GM12878 (cell line): ENCODE data around the gene RNF150. TPM values are rescaled to one million over a fixed set of nuclear protein-coding genes. Genes with fewer than 3 reads are reported as not detected.

ENCODE experiments used
- ATAC-seq: fragments of 200-7000 bp; cut with Tn5 transposase; 3 replicates; pipeline ENCODE4 v1.9.1; 2020; ENCODE audit warnings: mild to moderate bottlenecking, moderate library complexity
- BruUV-seq: library from RNA; stranded (reverse); fragments of 400-500 nt; replicated peaks from 2 replicates; lab custom pipeline; 2021; lab: Mats Ljungman, UMichigan
- CTCF ChIA-PET: fragments of 300-600 bp; sonication (Branson Sonifier 250); formaldehyde crosslinking; extraction: SDS; loops from one replicate; lab custom pipeline; 2021; ENCODE audit warnings: inconsistent platforms; lab: Yijun Ruan, JAX
- POLR2A ChIA-PET: fragments of 350-600 bp; formaldehyde crosslinking; extraction: SDS; loops from one replicate; lab custom pipeline; 2021; ENCODE audit warnings: inconsistent platforms; lab: Charles Lee
- RAD21 ChIA-PET: fragments of 300-600 bp; sonication (Branson Sonifier 250); formaldehyde crosslinking; loops from one replicate; lab custom pipeline; 2023; ENCODE audit warnings: antibody characterized with exemption; ENCODE audit not compliant: unreplicated experiment; lab: Charles Lee
- SMC1A ChIA-PET: fragments of 300-600 bp; sonication (Branson Sonifier 250); formaldehyde crosslinking; loops from one replicate; lab custom pipeline; 2023; ENCODE audit not compliant: unreplicated experiment, uncharacterized antibody; lab: Charles Lee
- DNase-seq: peaks from one replicate; pipeline ENCODE4 v3.0.0-alpha.2; 2011; ENCODE audit warnings: low read depth, low spot score
- FAIRE-seq: peaks from 3 replicates; lab custom pipeline; 2011; peaks lifted over from hg19 to GRCh38; lab: Jason Lieb, UNC
- H2AFZ ChIP-seq: 2 replicates; pipeline ENCODE4 v1.6.0; 2011; ENCODE audit warnings: low read depth, low read length, control low read depth; ENCODE audit not compliant: control insufficient read depth
- H3K27ac ChIP-seq: 2 replicates; pipeline ENCODE4 v1.5.1; 2011; ENCODE audit warnings: control low read depth; ENCODE audit not compliant: control insufficient read depth, insufficient read depth
- H3K27me3 ChIP-seq, 2 experiments: replicated peaks in 1 of 2; 2 replicates each; pipeline versions ENCODE4 v1.6.0 to v1.6.1; 2011; ENCODE audit warnings: low read length in 1 of 2; ENCODE audit not compliant: control insufficient read depth in 2 of 2, insufficient read depth in 2 of 2
- H3K36me3 ChIP-seq, 2 experiments: 2 replicates each; pipeline ENCODE4 v1.5.1; 2011; ENCODE audit warnings: low read length in 1 of 2; ENCODE audit not compliant: control insufficient read depth in 2 of 2, insufficient read depth in 2 of 2
- H3K4me1 ChIP-seq: 2 replicates; pipeline ENCODE4 v1.6.1; 2011; ENCODE audit warnings: mild to moderate bottlenecking, low read length, moderate library complexity, mixed read lengths; ENCODE audit not compliant: control insufficient read depth, insufficient read depth
- H3K4me2 ChIP-seq: 2 replicates; pipeline ENCODE4 v1.6.0; 2011; ENCODE audit warnings: control low read depth; ENCODE audit not compliant: control insufficient read depth, insufficient read depth
- H3K4me3 ChIP-seq: fragments of 200-600 bp; sonication (generic); 2 replicates; pipeline ENCODE4 v1.5.1; 2016
- H3K79me2 ChIP-seq: 2 replicates; pipeline ENCODE4 v1.6.0; 2011; ENCODE audit warnings: low read length; ENCODE audit not compliant: control insufficient read depth, insufficient read depth
- H3K9ac ChIP-seq: 2 replicates; pipeline ENCODE4 v1.8.0; 2011; ENCODE audit warnings: low read length, control low read depth, mixed read lengths; ENCODE audit not compliant: control insufficient read depth, insufficient read depth
- H3K9me3 ChIP-seq: replicated peaks from 3 replicates; pipeline ENCODE4 v1.5.1; 2011; ENCODE audit warnings: mild to moderate bottlenecking, low read length; ENCODE audit not compliant: control insufficient read depth, insufficient read depth
- H4K20me1 ChIP-seq: 2 replicates; pipeline ENCODE4 v1.6.0; 2011; ENCODE audit not compliant: control insufficient read depth, insufficient read depth
- CUX1 ChIP-seq: IDR thresholded peaks from 2 replicates; pipeline ENCODE4 v1.6.1; 2012; ENCODE audit warnings: improper control_type of control experiment, low read depth, low read length; ENCODE audit not compliant: insufficient replicate concordance
- E2F4 ChIP-seq: IDR thresholded peaks from 2 replicates; pipeline ENCODE4 v1.6.1; 2012; ENCODE audit warnings: low read depth, low read length, improper control_type of control experiment
- EZH2 ChIP-seq: IDR thresholded peaks from 2 replicates; pipeline ENCODE4 v1.6.1; 2012; ENCODE audit warnings: low read depth, mild to moderate bottlenecking, control low read depth, inconsistent platforms, low read length, borderline replicate concordance; ENCODE audit not compliant: control insufficient read depth
- GATAD2B ChIP-seq: fragments of 450-650 bp; conservative IDR thresholded peaks from 2 replicates; pipeline ENCODE4 v1.6.1; 2017; ENCODE audit warnings: low read depth, mild to moderate bottlenecking, moderate library complexity
- NR2C1 ChIP-seq: fragments of 450-650 bp; IDR thresholded peaks from 2 replicates; pipeline ENCODE4 v1.6.1; 2017; ENCODE audit warnings: antibody characterized with exemption, mild to moderate bottlenecking, moderate library complexity
- POLR2A ChIP-seq: IDR thresholded peaks from 2 replicates; pipeline ENCODE4 v1.6.1; 2011; ENCODE audit warnings: low read depth, mild to moderate bottlenecking, low read length
- SPI1 ChIP-seq: IDR thresholded peaks from 2 replicates; pipeline ENCODE4 v1.6.1; 2011; ENCODE audit warnings: low read depth, mild to moderate bottlenecking, low read length, moderate library complexity, borderline replicate concordance; ENCODE audit not compliant: insufficient read depth
- ZNF622 ChIP-seq: fragments of 450-650 bp; IDR thresholded peaks from 2 replicates; pipeline ENCODE4 v1.6.1; 2017; ENCODE audit warnings: mild to moderate bottlenecking, inconsistent platforms
- WGBS: methylation state at CpG from one replicate; pipeline ENCODE4 v1.1.6; 2016; ENCODE audit warnings: low lambda C conversion rate; ENCODE audit not compliant: insufficient replicate concordance, insufficient coverage; ENCODE audit errors: missing lambda C conversion rate; 5-methylcytosine and 5-hydroxymethylcytosine counted together
- in situ Hi-C: fragments of 300-500 bp; cut with MboI; formaldehyde crosslinking; loops from 9 replicates; pipeline ENCODE4 v1.14.3; 2018; ENCODE audit warnings: mixed read lengths
- intact Hi-C: fragments of 100-400 bp; cut with micrococcal nuclease; formaldehyde crosslinking; loops from one replicate; pipeline ENCODE4 v1.14.2; 2022; ENCODE audit not compliant: unreplicated experiment
- polyA plus RNA-seq, 11 experiments: library from polyadenylated mRNA; depleted of rRNA in 4 of 11; unstranded in 6 of 11; stranded (reverse) in 5 of 11; fragments of >200 nt; fragmentation: Nextera tagmentation in 4 of 11; fragmentation: Illumina TruSeq in 1 of 11; extraction: Ambion mirVana in 4 of 11; extraction: Trizol in 1 of 11; gene quantifications; 1 replicate in 1 of 11; 2 replicates in 10 of 11; pipeline versions ENCODE4 v1.2.1 to v1.2.3, GENCODE V29; 2011 to 2016; ENCODE audit warnings: inconsistent platforms in 2 of 11, missing spikeins in 2 of 11, low read depth in 1 of 11
- total RNA-seq, 4 experiments: library from RNA; depleted of rRNA in 3 of 4; stranded (reverse); fragments of >200 nt in 3 of 4; fragmentation: Illumina TruSeq in 1 of 4; extraction: Trizol in 1 of 4; gene quantifications; 2 replicates each; pipeline versions ENCODE4 v1.2.1 to v1.2.3, GENCODE V29; 2013 to 2021

RNF150 gene
- total and polyA plus RNA-seq, 10 of the 15 experiments (the other 5 are each of a cell fraction or from before 2014, with no cell fraction given): 0.01 to 2.3 (median 0.04) TPM; not detected in 6

GRCh38 chr4:141065872-141066271 is 67.4 kb downstream of the RNF150 start:
- no peaks in the 10 kb centered on the region for H3K4me1 ChIP-seq
- TF ChIP-seq ZNF622: no peak
- no peak for TF ChIP-seq NR2C1
- TF ChIP-seq SPI1: no peak
- TF ChIP-seq CUX1: no peak
- TF ChIP-seq EZH2: no peak
- TF ChIP-seq POLR2A: no peak
- no peak for TF ChIP-seq GATAD2B
- TF ChIP-seq E2F4: no peak
- in situ Hi-C loops (no loop called here), intact Hi-C loops (no loop called here)
- ChIA-PET SMC1A (no interaction called here), POLR2A (no interaction called here), RAD21 (no interaction called here), CTCF (no interaction called here)
- H4K20me1 ChIP-seq: no peaks in the 10 kb centered on the region
- BruUV-seq: no TSS peak
- no peak overlapping the region for H3K4me3 ChIP-seq
- H3K27ac ChIP-seq: no peak overlapping the region
- no peaks in the 10 kb centered on the region for H3K36me3 ChIP-seq
- DNase-seq: no peak
- H3K27me3 ChIP-seq: no peaks in the 10 kb centered on the region; a peak in 1 of 4 replicates
- FAIRE-seq: no peak
- no peak overlapping the region for H2AFZ ChIP-seq
- H3K9ac ChIP-seq: no peak overlapping the region
- no peaks in the 10 kb centered on the region for H3K9me3 ChIP-seq
- ATAC-seq: no peak
- H3K4me2 ChIP-seq: no peak overlapping the region
- H3K79me2 ChIP-seq: no peaks in the 10 kb centered on the region
- WGBS: 12% methylated on average over 3 of the region's 3 CpGs
